HepG2 (cell line): ENCODE data around the gene MTMR3. TPM values are rescaled to one million over a fixed set of nuclear protein-coding genes. Genes with fewer than 3 reads are reported as not detected.

Source experiments
- ARID5B ChIP-seq: IDR thresholded peaks from 2 replicates; pipeline ENCODE4 v1.4.0; 2020; ENCODE audit warnings: mild to moderate bottlenecking, missing genetic modification reagents
- DPF2 ChIP-seq: sonication (generic); formaldehyde crosslinking; IDR thresholded peaks from 2 replicates; pipeline ENCODE4 v1.4.0; 2020; ENCODE audit warnings: mild to moderate bottlenecking, low read depth, missing genetic modification reagents, borderline replicate concordance
- ELF3 ChIP-seq: IDR thresholded peaks from 2 replicates; pipeline ENCODE4 v1.6.1; 2016; ENCODE audit warnings: missing genetic modification reagents, missing compliant biosample characterization
- GTF2F1 ChIP-seq: fragments of 150-350 bp; IDR thresholded peaks from 2 replicates; pipeline ENCODE4 v1.6.1; 2014; ENCODE audit warnings: low read length
- HMG20A ChIP-seq: IDR thresholded peaks from 2 replicates; pipeline ENCODE4 v1.6.1; 2016; ENCODE audit warnings: borderline replicate concordance
- HNF4A ChIP-seq: sonication (generic); formaldehyde crosslinking; IDR thresholded peaks from 2 replicates; pipeline ENCODE4 v1.4.0; 2020; ENCODE audit warnings: missing genetic modification reagents
- MLX ChIP-seq: IDR thresholded peaks from 2 replicates; pipeline ENCODE4 v1.6.1; 2016
- RFX5 ChIP-seq: IDR thresholded peaks from 2 replicates; pipeline ENCODE4 v1.6.1; 2011; ENCODE audit warnings: low read depth, low read length, improper control_type of control experiment
- SOX6 ChIP-seq, 2 experiments: fragments of 450-650 bp in 1 of 2; sonication (generic) in 1 of 2; formaldehyde crosslinking in 1 of 2; IDR thresholded peaks; 2 replicates each; pipeline versions ENCODE4 v1.4.0 to v1.6.1; 2017 to 2020; ENCODE audit warnings: antibody characterized with exemption in 1 of 2, mild to moderate bottlenecking in 1 of 2, missing genetic modification reagents in 1 of 2
- TBX3 ChIP-seq: fragments of 450-650 bp; IDR thresholded peaks from 2 replicates; pipeline ENCODE4 v1.6.1; 2017; ENCODE audit warnings: antibody characterized with exemption, mild to moderate bottlenecking, inconsistent platforms, borderline replicate concordance
- polyA plus RNA-seq, 8 experiments: library from polyadenylated mRNA; depleted of rRNA in 3 of 8; stranded (reverse) in 7 of 8; unstranded in 1 of 8; fragments of >200 nt; fragmentation: Illumina TruSeq in 4 of 8; extraction: Trizol in 4 of 8; gene quantifications; 2 replicates each; pipeline versions ENCODE4 v1.2.1 to v1.2.3, GENCODE V29; 2011 to 2016; ENCODE audit warnings: low read depth in 4 of 8, missing spikeins in 1 of 8, mixed read lengths in 1 of 8; ENCODE audit not compliant: insufficient read depth in 1 of 8
- total RNA-seq, 5 experiments: library from RNA; depleted of rRNA; stranded (reverse); fragments of >200 nt; fragmentation: Illumina TruSeq; extraction: Trizol; gene quantifications; 2 replicates each; pipeline ENCODE4 v1.2.3, GENCODE V29; 2016; ENCODE audit warnings: low read depth in 1 of 5
- TF ChIP-seq, protein P1 (sequence below): IDR thresholded peaks from 2 replicates; pipeline ENCODE4 v1.6.1; 2012; ENCODE audit warnings: low read depth, low read length, improper control_type of control experiment

Gene MTMR3
- total and polyA plus RNA-seq, 2 of the 13 experiments (the other 11 are each of a cell fraction or from before 2014, with no cell fraction given): 12.6 to 24.8 TPM

GRCh38 chr22:29917052-29917902 lies 34.3 kb downstream of the MTMR3 start (continued):
- TF ChIP-seq HMG20A (CRISPR knock-in tag): peak; percentile 31; the same call in 1 of the 2 replicates
- TF ChIP-seq DPF2 (CRISPR knock-in tag): peak; percentile 26; the same call in 1 of the 2 replicates
- peak; percentile 81 for TF ChIP-seq ARID5B (CRISPR knock-in tag)
- 0 out of 2 replicates have a peak, but pooled peaks have one; percentile 23 for TF ChIP-seq ELF3
- TF ChIP-seq MLX: no peak
- peak; percentile 50; the same call in 1 of the 2 replicates for TF ChIP-seq RFX5
- TF ChIP-seq, protein P1, sequence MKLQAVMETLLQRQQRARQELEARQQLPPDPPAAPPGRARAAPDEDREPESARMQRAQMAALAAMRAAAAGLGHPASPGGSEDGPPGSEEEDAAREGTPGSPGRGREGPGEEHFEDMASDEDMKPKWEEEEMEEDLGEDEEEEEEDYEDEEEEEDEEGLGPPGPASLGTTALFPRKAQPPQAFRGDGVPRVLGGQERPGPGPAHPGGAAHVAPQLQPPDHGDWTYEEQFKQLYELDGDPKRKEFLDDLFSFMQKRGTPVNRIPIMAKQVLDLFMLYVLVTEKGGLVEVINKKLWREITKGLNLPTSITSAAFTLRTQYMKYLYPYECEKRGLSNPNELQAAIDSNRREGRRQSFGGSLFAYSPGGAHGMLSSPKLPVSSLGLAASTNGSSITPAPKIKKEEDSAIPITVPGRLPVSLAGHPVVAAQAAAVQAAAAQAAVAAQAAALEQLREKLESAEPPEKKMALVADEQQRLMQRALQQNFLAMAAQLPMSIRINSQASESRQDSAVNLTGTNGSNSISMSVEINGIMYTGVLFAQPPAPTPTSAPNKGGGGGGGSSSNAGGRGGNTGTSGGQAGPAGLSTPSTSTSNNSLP: peak; percentile 39; the same call in 1 of the 2 replicates
- peak; percentile 39; the same call in 1 of the 2 replicates for TF ChIP-seq TBX3
- no peak for TF ChIP-seq SOX6 (IDR thresholded peaks at IDR 0.05)
- 0 out of 2 replicates have a peak, but pooled peaks have one; percentile 35 for TF ChIP-seq SOX6 (CRISPR knock-in tag; IDR thresholded peaks at IDR 0.05)
- peak; percentile 85 for TF ChIP-seq HNF4A (CRISPR knock-in tag)
- TF ChIP-seq GTF2F1: no peak
- TF ChIP-seq, all 625 proteins: peak for 30
